H9 (cell line): ENCODE results near the gene TENM4. TPM values are rescaled to one million over a fixed set of nuclear protein-coding genes. Genes with fewer than 3 reads are reported as not detected.

Experiments used
- DNase-seq: peaks from one replicate; pipeline ENCODE4 v3.0.0-alpha.2; 2017
- H2AFZ ChIP-seq: one replicate; pipeline ENCODE4 v1.6.1; 2013; ENCODE audit warnings: mild to moderate bottlenecking, low read length, control low read depth, moderate library complexity
- H2AK5ac ChIP-seq: 2 replicates; pipeline ENCODE4 v1.6.1; 2013; ENCODE audit warnings: low read length, control low read depth, mixed read lengths; ENCODE audit not compliant: insufficient read length
- H2BK120ac ChIP-seq: one replicate; pipeline ENCODE4 v1.6.1; 2013; ENCODE audit warnings: low read depth, mild to moderate bottlenecking, low read length, control low read depth, inconsistent platforms; ENCODE audit not compliant: poor library complexity, severe bottlenecking
- H2BK12ac ChIP-seq: 2 replicates; pipeline ENCODE4 v1.6.1; 2013; ENCODE audit warnings: low read length, control low read depth, mixed read lengths, low read depth; ENCODE audit not compliant: insufficient read length
- H2BK15ac ChIP-seq: 2 replicates; pipeline ENCODE4 v1.6.1; 2013; ENCODE audit warnings: low read depth, low read length, control low read depth
- H2BK20ac ChIP-seq: one replicate; pipeline ENCODE4 v1.6.1; 2013; ENCODE audit warnings: low read depth, mild to moderate bottlenecking, low read length, control low read depth, inconsistent platforms; ENCODE audit not compliant: poor library complexity, severe bottlenecking
- H2BK5ac ChIP-seq: 2 replicates; pipeline ENCODE4 v1.6.1; 2013; ENCODE audit warnings: low read length, control low read depth, mixed read lengths; ENCODE audit not compliant: insufficient read length
- H3K14ac ChIP-seq: 2 replicates; pipeline ENCODE4 v1.6.1; 2013; ENCODE audit warnings: low read length, control low read depth; ENCODE audit not compliant: insufficient read depth
- H3K18ac ChIP-seq: 2 replicates; pipeline ENCODE4 v1.6.1; 2013; ENCODE audit warnings: low read depth, mild to moderate bottlenecking, mixed read lengths, low read length, control low read depth; ENCODE audit not compliant: insufficient read length
- H3K23ac ChIP-seq: 2 replicates; pipeline ENCODE4 v1.6.1; 2013; ENCODE audit warnings: low read length, control low read depth, mixed read lengths, low read depth; ENCODE audit not compliant: insufficient read length
- H3K23me2 ChIP-seq: 2 replicates; pipeline ENCODE4 v1.6.1; 2013; ENCODE audit warnings: low read depth, mild to moderate bottlenecking, mixed read lengths, low read length, control low read depth; ENCODE audit not compliant: insufficient read length, poor library complexity, severe bottlenecking
- H3K27ac ChIP-seq: 2 replicates; pipeline ENCODE4 v1.5.1; 2013; ENCODE audit warnings: low read length, control low read depth, mixed read lengths, low read depth; ENCODE audit not compliant: insufficient read length
- H3K27me3 ChIP-seq: 2 replicates; pipeline ENCODE4 v1.6.1; 2013; ENCODE audit warnings: low read length, control low read depth, inconsistent platforms; ENCODE audit not compliant: insufficient read depth
- H3K4ac ChIP-seq: 2 replicates; pipeline ENCODE4 v1.6.1; 2013; ENCODE audit warnings: low read depth, mild to moderate bottlenecking, control low read depth, inconsistent platforms, low read length, moderate library complexity
- H3K4me1 ChIP-seq: 2 replicates; pipeline ENCODE4 v1.6.1; 2013; ENCODE audit warnings: low read length, control low read depth, inconsistent platforms; ENCODE audit not compliant: insufficient read depth
- H3K4me2 ChIP-seq: 2 replicates; pipeline ENCODE4 v1.6.1; 2013; ENCODE audit warnings: low read length, control low read depth, mixed read lengths; ENCODE audit not compliant: insufficient read length, insufficient read depth
- H3K56ac ChIP-seq: 2 replicates; pipeline ENCODE4 v1.6.1; 2013; ENCODE audit warnings: low read depth, mild to moderate bottlenecking, mixed read lengths, low read length, control low read depth; ENCODE audit not compliant: insufficient read length
- H3K79me1 ChIP-seq: 2 replicates; pipeline ENCODE4 v1.6.1; 2013; ENCODE audit warnings: low read depth, mild to moderate bottlenecking, moderate library complexity, low read length, control low read depth, inconsistent platforms; ENCODE audit not compliant: insufficient read depth, poor library complexity, severe bottlenecking
- H3K79me2 ChIP-seq: 2 replicates; pipeline ENCODE4 v1.6.1; 2013; ENCODE audit warnings: low read length, control low read depth, inconsistent platforms; ENCODE audit not compliant: insufficient read depth
- H3K9ac ChIP-seq: 2 replicates; pipeline ENCODE4 v1.6.1; 2013; ENCODE audit warnings: low read length, control low read depth, mixed read lengths; ENCODE audit not compliant: insufficient read length; ENCODE audit errors: extremely low read depth
- H3K9me3 ChIP-seq: one replicate; pipeline ENCODE4 v1.6.1; 2013; ENCODE audit warnings: low read depth, low read length, inconsistent platforms; ENCODE audit not compliant: control insufficient read depth
- H3T11ph ChIP-seq: one replicate; pipeline ENCODE4 v1.6.1; 2013; ENCODE audit warnings: mild to moderate bottlenecking, low read length, control low read depth, inconsistent platforms
- H4K20me1 ChIP-seq: one replicate; pipeline ENCODE4 v1.6.1; 2013; ENCODE audit not compliant: control insufficient read depth, insufficient read length, insufficient read depth
- H4K5ac ChIP-seq: 2 replicates; pipeline ENCODE4 v1.6.1; 2013; ENCODE audit warnings: low read depth, mild to moderate bottlenecking, mixed read lengths, low read length, control low read depth; ENCODE audit not compliant: insufficient read length
- H4K8ac ChIP-seq: replicated peaks from 2 replicates; pipeline ENCODE4 v1.6.1; 2013; ENCODE audit warnings: low read length, control low read depth, mixed read lengths, low read depth; ENCODE audit not compliant: insufficient read length
- H4K91ac ChIP-seq: 2 replicates; pipeline ENCODE4 v1.6.1; 2013; ENCODE audit warnings: low read depth, mild to moderate bottlenecking, moderate library complexity, mixed read lengths, low read length, control low read depth; ENCODE audit not compliant: insufficient read length
- H3K27ac Mint-ChIP-seq, 3 experiments: 2 replicates in 2 of 3; 3 replicates in 1 of 3; pipeline ENCODE4 v1.8.0; 2020 to 2021; ENCODE audit warnings: mixed read lengths in 3 of 3, mild to moderate bottlenecking in 1 of 3, moderate library complexity in 1 of 3
- H3K27me3 Mint-ChIP-seq: 2 replicates; pipeline ENCODE4 v1.8.0; 2021; ENCODE audit warnings: low read depth, mild to moderate bottlenecking, moderate library complexity, mixed read lengths
- H3K36me3 Mint-ChIP-seq, 3 experiments: 2 replicates in 2 of 3; 3 replicates in 1 of 3; pipeline ENCODE4 v1.8.0; 2020 to 2021; ENCODE audit warnings: low read depth in 3 of 3, mixed read lengths in 3 of 3; ENCODE audit not compliant: insufficient read depth in 1 of 3
- H3K4me1 Mint-ChIP-seq, 2 experiments: 2 replicates each; pipeline ENCODE4 v1.8.0; 2020; ENCODE audit warnings: mixed read lengths in 2 of 2
- H3K4me3 Mint-ChIP-seq, 2 experiments: 2 replicates in 1 of 2; 3 replicates in 1 of 2; pipeline ENCODE4 v1.8.0; 2020 to 2021; ENCODE audit warnings: mild to moderate bottlenecking in 2 of 2, mixed read lengths in 2 of 2, moderate library complexity in 1 of 2
- H3K9me3 Mint-ChIP-seq, 2 experiments: 2 replicates in 1 of 2; 3 replicates in 1 of 2; pipeline ENCODE4 v1.8.0; 2020; ENCODE audit warnings: mild to moderate bottlenecking in 2 of 2, mixed read lengths in 2 of 2, moderate library complexity in 1 of 2
- CTCF ChIP-seq: fragments of 200-600 bp; sonication (generic); conservative IDR thresholded peaks from 3 replicates; pipeline ENCODE4 v1.8.0; 2021; ENCODE audit warnings: antibody characterized with exemption, mild to moderate bottlenecking
- WGBS: extraction: QIAGEN DNeasy Blood & Tissue Kit; methylation state at CpG from one replicate; pipeline ENCODE4 v1.1.7; 2013; ENCODE audit warnings: missing lambda C conversion rate, low lambda C conversion rate, mixed read lengths; ENCODE audit not compliant: insufficient read length; ENCODE audit errors: extremely low coverage; 5-methylcytosine and 5-hydroxymethylcytosine counted together
- total RNA-seq: library from RNA; stranded (reverse); gene quantifications from 2 replicates; pipeline ENCODE4 v1.2.1, GENCODE V29; 2021

The TENM4 gene
- total RNA-seq, 1 experiment from 2014 or later: 4.6 TPM

GRCh38 chr11:79362821-79363220 is 78.0 kb downstream of the TENM4 start:
- H3K4me1 ChIP-seq: no peaks in the 10 kb centered on the region
- H3K18ac ChIP-seq: no peak overlapping the region
- H3K27me3 ChIP-seq: no peaks in the 10 kb centered on the region
- no peak overlapping the region for H3K4me2 ChIP-seq
- DNase-seq: no peak
- no peak overlapping the region for H2BK12ac ChIP-seq
- no peak overlapping the region for H3K27ac Mint-ChIP-seq
- no CpG with 5 or more reads among the region's 4 CpGs for WGBS
- no peak overlapping the region for H2AK5ac ChIP-seq
- H2BK5ac ChIP-seq: no peak overlapping the region
- no peaks in the 10 kb centered on the region for H3K9me3 Mint-ChIP-seq
- no peak overlapping the region for H3K23ac ChIP-seq
- peaks cover 4 to 7% of the 10 kb centered on the region in 2 experiments for H3K4me1 Mint-ChIP-seq
- no peak overlapping the region for H2BK20ac ChIP-seq
- H3K9ac ChIP-seq: no peak overlapping the region
- H3K27ac ChIP-seq: no peak overlapping the region
- no peak overlapping the region for H4K8ac ChIP-seq
- H4K20me1 ChIP-seq: no peaks in the 10 kb centered on the region
- no peak overlapping the region for H3K4me3 Mint-ChIP-seq
- H3K79me1 ChIP-seq: no peaks in the 10 kb centered on the region
- no peak overlapping the region for H3K14ac ChIP-seq
- no peak overlapping the region for H3T11ph ChIP-seq
- no peak for TF ChIP-seq CTCF
- H3K79me2 ChIP-seq: no peaks in the 10 kb centered on the region
- no peaks in the 10 kb centered on the region for H3K36me3 Mint-ChIP-seq
- no peak overlapping the region for H2BK120ac ChIP-seq
- H3K9me3 ChIP-seq: no peaks in the 10 kb centered on the region
- no peak overlapping the region for H2AFZ ChIP-seq
- H4K5ac ChIP-seq: no peak overlapping the region
- no peak overlapping the region for H3K56ac ChIP-seq
- H3K27me3 Mint-ChIP-seq: no peaks in the 10 kb centered on the region; the same call in 1 of the 2 replicates
- no peaks in the 10 kb centered on the region for H3K23me2 ChIP-seq
- H3K4ac ChIP-seq: no peak overlapping the region
- no peak overlapping the region for H4K91ac ChIP-seq
- H2BK15ac ChIP-seq: no peak overlapping the region
